SU-DHL-6 (cell line): Measurements from ENCODE around the gene ZP3.

Source experiments
- H2AFZ ChIP-seq: fragments of 200-600 bp; sonication (generic); 2 replicates; pipeline ENCODE4 v1.6.1; 2014; ENCODE audit warnings: low read depth, mild to moderate bottlenecking, moderate library complexity, mixed read lengths, antibody characterized with exemption, low read length; ENCODE audit not compliant: severe bottlenecking
- H3F3A ChIP-seq: fragments of 200-600 bp; shearing (Covaris generic); 2 replicates; pipeline ENCODE4 v1.6.0; 2016; ENCODE audit warnings: antibody characterized with exemption, mild to moderate bottlenecking; ENCODE audit not compliant: insufficient read depth
- H3K27ac ChIP-seq: fragments of 200-600 bp; sonication (generic); 2 replicates; pipeline ENCODE4 v1.5.1; 2016; ENCODE audit warnings: low read depth, mild to moderate bottlenecking, low read length, moderate library complexity, mixed read lengths
- H3K27me3 ChIP-seq: fragments of 200-600 bp; sonication (generic), shearing (Covaris generic); 2 replicates; pipeline ENCODE4 v1.6.0; 2014; ENCODE audit warnings: mild to moderate bottlenecking, low read length
- H3K36me3 ChIP-seq: fragments of 200-600 bp; sonication (generic); 2 replicates; pipeline ENCODE4 v1.6.1; 2014; ENCODE audit warnings: mild to moderate bottlenecking, low read length, mixed read lengths
- H3K4me2 ChIP-seq: fragments of 300-600, 200-600 bp; shearing (Covaris generic), sonication (generic); 2 replicates; pipeline ENCODE4 v1.6.0; 2014; ENCODE audit warnings: low read length, low read depth, mild to moderate bottlenecking; ENCODE audit not compliant: poor library complexity, severe bottlenecking
- H3K4me3 ChIP-seq: fragments of 200-600 bp; sonication (generic); 2 replicates; pipeline ENCODE4 v1.5.1; 2014; ENCODE audit warnings: antibody characterized with exemption, low read length, mild to moderate bottlenecking, mixed read lengths; ENCODE audit not compliant: insufficient read depth, poor library complexity, severe bottlenecking
- H3K79me2 ChIP-seq: fragments of 200-600 bp; sonication (generic); 2 replicates; pipeline ENCODE4 v1.6.1; 2014; ENCODE audit warnings: mild to moderate bottlenecking, low read length, moderate library complexity; ENCODE audit not compliant: insufficient read depth
- H3K9ac ChIP-seq: fragments of 200-600 bp; sonication (generic); 2 replicates; pipeline ENCODE4 v1.7.0; 2014; ENCODE audit warnings: mild to moderate bottlenecking, low read length
- H3K9me2 ChIP-seq: fragments of 200-600 bp; sonication (generic); replicated peaks from 2 replicates; pipeline ENCODE4 v1.6.1; 2014; ENCODE audit warnings: low read length; ENCODE audit not compliant: insufficient read depth
- H3K9me3 ChIP-seq: fragments of 200-600 bp; sonication (generic); 2 replicates; pipeline ENCODE4 v1.6.1; 2014; ENCODE audit warnings: low read length, mixed read lengths; ENCODE audit not compliant: insufficient read depth
- H4K20me1 ChIP-seq: fragments of 200-600 bp; sonication (generic); 2 replicates; pipeline ENCODE4 v1.6.1; 2014; ENCODE audit warnings: low read depth, mild to moderate bottlenecking, antibody characterized with exemption, low read length, moderate library complexity, mixed read lengths
- CTCF ChIP-seq: fragments of 200-600 bp; sonication (generic); IDR thresholded peaks from one replicate; pipeline ENCODE4 v1.5.1; 2017; ENCODE audit warnings: antibody characterized with exemption, mild to moderate bottlenecking, low read length, moderate library complexity; ENCODE audit not compliant: insufficient read depth, poor library complexity, severe bottlenecking
- EZH2phosphoT487 ChIP-seq: fragments of 200-600 bp; sonication (generic), shearing (Covaris generic); conservative IDR thresholded peaks from 2 replicates; pipeline ENCODE4 v1.6.1; 2018; ENCODE audit warnings: mild to moderate bottlenecking, antibody characterized with exemption, low read length, moderate library complexity, mixed read lengths

The ZP3 gene

GRCh38 chr7:76427635-76428034 lies 2.9 kb downstream of the ZP3 start:
- H3K27me3 ChIP-seq, result no peaks in the 10 kb centered on the region
- no peak overlapping the region for H3K27ac ChIP-seq
- no peaks in the 10 kb centered on the region for H3K9me2 ChIP-seq
- no peak for TF ChIP-seq EZH2phosphoT487
- TF ChIP-seq CTCF, result no peak
- H3K9ac ChIP-seq, result no peak overlapping the region
- H4K20me1 ChIP-seq, result no peaks in the 10 kb centered on the region
- no peak overlapping the region for H3K4me2 ChIP-seq
- no peaks in the 10 kb centered on the region for H3K79me2 ChIP-seq
- no peak overlapping the region for H2AFZ ChIP-seq
- H3K36me3 ChIP-seq, result no peaks in the 10 kb centered on the region
- no peaks in the 10 kb centered on the region for H3K9me3 ChIP-seq
- H3K4me3 ChIP-seq, result no peak overlapping the region
- no peaks in the 10 kb centered on the region for H3F3A ChIP-seq

- Histone ChIP-seq H3K4me2 (no peak overlapping the region), H3K79me2 (no peaks in the 10 kb centered on the region), H2AFZ (no peak overlapping the region), H3K9ac (no peak overlapping the region), H3K27me3 (no peaks in the 10 kb centered on the region), H3F3A (no peaks in the 10 kb centered on the region), H3K27ac (no peak overlapping the region), H3K4me3 (no peak overlapping the region), H3K36me3 (no peaks in the 10 kb centered on the region), H3K9me2 (no peaks in the 10 kb centered on the region), H4K20me1 (no peaks in the 10 kb centered on the region), H3K9me3 (no peaks in the 10 kb centered on the region)
- TF ChIP-seq EZH2phosphoT487 (no peak), CTCF (no peak)
Observed at GRCh38 chr7:76428149-76428823, 3.5 kb downstream of the ZP3 start.

- Histone ChIP-seq H4K20me1 (no peaks in the 10 kb centered on the region), H3K79me2 (no peaks in the 10 kb centered on the region), H3K9me2 (no peaks in the 10 kb centered on the region), H3K9ac (no peak overlapping the region), H3F3A (no peaks in the 10 kb centered on the region), H3K4me2 (no peak overlapping the region), H3K36me3 (no peaks in the 10 kb centered on the region), H2AFZ (no peak overlapping the region), H3K27me3 (no peaks in the 10 kb centered on the region), H3K4me3 (no peak overlapping the region), H3K27ac (no peak overlapping the region), H3K9me3 (no peaks in the 10 kb centered on the region)
- TF ChIP-seq CTCF (no peak), EZH2phosphoT487 (no peak)
Observed at GRCh38 chr7:76428868-76429805, 4.4 kb downstream of the ZP3 start.
